Measurements from ENCODE around the gene PCBP3.

GRCh38 chr21:45811136-45811535, 167.6 kb downstream of the PCBP3 start:
- no peak for TF ChIP-seq EZH2 (IDR thresholded peaks at IDR 0.05; ENCODE audit: borderline replicate concordance, low read depth, low read length, severe bottlenecking)
- TF ChIP-seq, protein P1, sequence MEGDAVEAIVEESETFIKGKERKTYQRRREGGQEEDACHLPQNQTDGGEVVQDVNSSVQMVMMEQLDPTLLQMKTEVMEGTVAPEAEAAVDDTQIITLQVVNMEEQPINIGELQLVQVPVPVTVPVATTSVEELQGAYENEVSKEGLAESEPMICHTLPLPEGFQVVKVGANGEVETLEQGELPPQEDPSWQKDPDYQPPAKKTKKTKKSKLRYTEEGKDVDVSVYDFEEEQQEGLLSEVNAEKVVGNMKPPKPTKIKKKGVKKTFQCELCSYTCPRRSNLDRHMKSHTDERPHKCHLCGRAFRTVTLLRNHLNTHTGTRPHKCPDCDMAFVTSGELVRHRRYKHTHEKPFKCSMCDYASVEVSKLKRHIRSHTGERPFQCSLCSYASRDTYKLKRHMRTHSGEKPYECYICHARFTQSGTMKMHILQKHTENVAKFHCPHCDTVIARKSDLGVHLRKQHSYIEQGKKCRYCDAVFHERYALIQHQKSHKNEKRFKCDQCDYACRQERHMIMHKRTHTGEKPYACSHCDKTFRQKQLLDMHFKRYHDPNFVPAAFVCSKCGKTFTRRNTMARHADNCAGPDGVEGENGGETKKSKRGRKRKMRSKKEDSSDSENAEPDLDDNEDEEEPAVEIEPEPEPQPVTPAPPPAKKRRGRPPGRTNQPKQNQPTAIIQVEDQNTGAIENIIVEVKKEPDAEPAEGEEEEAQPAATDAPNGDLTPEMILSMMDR (IDR thresholded peaks at IDR 0.05; ENCODE audit: extremely low read depth in 1 of 2, insufficient read depth in 1 of 2, low read depth in 1 of 2, low read length in 2 of 2): no peak
- TF ChIP-seq JUN (IDR thresholded peaks at IDR 0.05; ENCODE audit: borderline replicate concordance, insufficient read depth, insufficient read length, low read depth): no peak
- TF ChIP-seq POLR2A (IDR thresholded peaks at IDR 0.05; ENCODE audit: low read depth, low read length): no peak
- TF ChIP-seq FOS (IDR thresholded peaks at IDR 0.05; ENCODE audit: borderline replicate concordance, insufficient read depth, low read length): no peak
- no peak for TF ChIP-seq POLR2AphosphoS5 (IDR thresholded peaks at IDR 0.05; ENCODE audit: insufficient read depth, low read depth, low read length)

Data from endothelial cell of umbilical vein (primary cell).